Osteocyte (in vitro differentiated cells): ENCODE data around the gene DNER. TPM values are rescaled to one million over a fixed set of nuclear protein-coding genes. Genes with fewer than 3 reads are reported as not detected.
"Not testable (repeated sequence)": the region's sequence is repeated elsewhere in the genome, so short reads cannot be mapped to it uniquely, and the experiment has no call there.

ENCODE experiments used
- DNase-seq: peaks from one replicate; pipeline ENCODE4 v3.0.0; 2021; ENCODE audit warnings: mixed read lengths; ENCODE audit not compliant: unreplicated experiment; ENCODE audit errors: extremely low spot score
- H3K27ac Mint-ChIP-seq: one replicate; pipeline ENCODE4 v1.8.0; 2021; ENCODE audit warnings: mild to moderate bottlenecking, mixed read lengths; ENCODE audit not compliant: unreplicated experiment
- H3K27me3 Mint-ChIP-seq: one replicate; pipeline ENCODE4 v1.8.0; 2021; ENCODE audit warnings: mixed read lengths; ENCODE audit not compliant: unreplicated experiment
- H3K36me3 Mint-ChIP-seq: one replicate; pipeline ENCODE4 v1.8.0; 2021; ENCODE audit warnings: mixed read lengths; ENCODE audit not compliant: unreplicated experiment
- H3K4me1 Mint-ChIP-seq: one replicate; pipeline ENCODE4 v1.8.0; 2021; ENCODE audit warnings: mixed read lengths; ENCODE audit not compliant: unreplicated experiment
- H3K4me3 Mint-ChIP-seq: one replicate; pipeline ENCODE4 v1.8.0; 2021; ENCODE audit warnings: mild to moderate bottlenecking, moderate library complexity, mixed read lengths; ENCODE audit not compliant: unreplicated experiment
- H3K9me3 Mint-ChIP-seq: one replicate; pipeline ENCODE4 v1.8.0; 2021; ENCODE audit warnings: mixed read lengths; ENCODE audit not compliant: unreplicated experiment
- total RNA-seq: library from RNA; stranded (reverse); gene quantifications from 2 replicates; pipeline ENCODE4 v1.2.1, GENCODE V29; 2021
- TF ChIP-seq, protein P1 (sequence below): fragments of 200-600 bp; sonication (generic); IDR thresholded peaks from 2 replicates; pipeline ENCODE4 v1.5.0; 2021; ENCODE audit warnings: antibody characterized with exemption, mild to moderate bottlenecking, moderate library complexity

Gene DNER
- total RNA-seq, 1 donor from 2014 or later: 0.19 TPM

- Mint-ChIP-seq H3K4me1 (no peaks in the 10 kb centered on the region), H3K36me3 (no peaks in the 10 kb centered on the region), H3K27ac (no peak overlapping the region), H3K27me3 (peaks cover 19% of the 10 kb centered on the region), H3K4me3 (no peak overlapping the region), H3K9me3 (no peaks in the 10 kb centered on the region)
- no peak for DNase-seq
- TF ChIP-seq, protein P1, sequence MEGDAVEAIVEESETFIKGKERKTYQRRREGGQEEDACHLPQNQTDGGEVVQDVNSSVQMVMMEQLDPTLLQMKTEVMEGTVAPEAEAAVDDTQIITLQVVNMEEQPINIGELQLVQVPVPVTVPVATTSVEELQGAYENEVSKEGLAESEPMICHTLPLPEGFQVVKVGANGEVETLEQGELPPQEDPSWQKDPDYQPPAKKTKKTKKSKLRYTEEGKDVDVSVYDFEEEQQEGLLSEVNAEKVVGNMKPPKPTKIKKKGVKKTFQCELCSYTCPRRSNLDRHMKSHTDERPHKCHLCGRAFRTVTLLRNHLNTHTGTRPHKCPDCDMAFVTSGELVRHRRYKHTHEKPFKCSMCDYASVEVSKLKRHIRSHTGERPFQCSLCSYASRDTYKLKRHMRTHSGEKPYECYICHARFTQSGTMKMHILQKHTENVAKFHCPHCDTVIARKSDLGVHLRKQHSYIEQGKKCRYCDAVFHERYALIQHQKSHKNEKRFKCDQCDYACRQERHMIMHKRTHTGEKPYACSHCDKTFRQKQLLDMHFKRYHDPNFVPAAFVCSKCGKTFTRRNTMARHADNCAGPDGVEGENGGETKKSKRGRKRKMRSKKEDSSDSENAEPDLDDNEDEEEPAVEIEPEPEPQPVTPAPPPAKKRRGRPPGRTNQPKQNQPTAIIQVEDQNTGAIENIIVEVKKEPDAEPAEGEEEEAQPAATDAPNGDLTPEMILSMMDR: no peak
Measured at GRCh38 chr2:229703909-229704630, 10.3 kb downstream of the DNER start.

DNA sequence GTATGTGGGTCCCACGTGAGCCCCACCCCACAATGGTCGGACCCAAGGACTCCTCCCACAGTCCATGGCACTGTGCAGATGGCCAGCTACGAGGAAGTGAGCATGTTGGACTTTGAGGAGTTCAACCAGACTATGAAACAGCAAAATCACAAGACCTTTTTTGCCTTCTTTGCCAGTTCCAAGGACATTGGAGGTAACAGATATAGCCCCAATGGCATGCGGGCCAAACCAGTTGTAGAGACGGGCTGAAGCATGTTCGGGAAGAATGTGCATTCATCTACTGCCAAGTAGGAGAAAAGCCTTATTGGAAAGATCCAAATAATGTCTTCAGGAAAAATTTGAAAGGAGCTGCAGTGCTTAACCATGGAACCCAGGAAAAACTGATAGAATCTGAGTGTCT, 12.6 kb downstream of the DNER start:
- no peak overlapping the region for H3K4me3 Mint-ChIP-seq
- no peak overlapping the region for H3K27ac Mint-ChIP-seq

GRCh38 chr2:229701062-229701461, 13.3 kb downstream of the DNER start:
- Mint-ChIP-seq H3K36me3 (no peaks in the 10 kb centered on the region), H3K4me3 (no peak overlapping the region), H3K9me3 (no peaks in the 10 kb centered on the region), H3K27ac (no peak overlapping the region), H3K27me3 (peaks cover 10% of the 10 kb centered on the region), H3K4me1 (no peaks in the 10 kb centered on the region)
- no peak for DNase-seq
- TF ChIP-seq, protein P1: no peak

More for the DNA sequence above, 12.6 kb downstream of the DNER start:
- peak; percentile 38 for DNase-seq
- Mint-ChIP-seq H3K36me3 (no peaks in the 10 kb centered on the region), H3K4me1 (no peaks in the 10 kb centered on the region), H3K27me3 (peaks cover 10% of the 10 kb centered on the region), H3K9me3 (no peaks in the 10 kb centered on the region)
- TF ChIP-seq, protein P1: no peak

DNA sequence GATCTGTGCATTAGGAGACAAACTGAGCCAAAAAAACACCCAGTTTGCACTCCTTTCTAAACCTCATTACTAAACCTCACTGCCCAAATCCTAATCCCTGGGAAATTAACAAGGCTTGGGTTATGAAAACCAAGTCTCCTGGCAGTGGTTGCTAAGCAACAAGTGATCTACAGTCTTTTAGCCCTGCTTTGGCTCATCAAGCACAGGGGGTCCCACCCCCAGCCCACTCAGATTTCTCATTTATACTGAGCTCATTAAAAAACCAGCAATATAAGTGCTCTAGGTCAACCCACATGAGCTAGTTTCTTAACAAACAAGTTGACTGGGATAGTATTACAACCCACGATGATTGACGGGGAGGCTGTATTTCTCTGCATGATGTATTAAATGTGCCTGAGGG, 18.4 kb downstream of the DNER start:
- H3K36me3 Mint-ChIP-seq: no peaks in the 10 kb centered on the region
- H3K27ac Mint-ChIP-seq: no peak overlapping the region
- TF ChIP-seq, protein P1: no peak
- H3K4me3 Mint-ChIP-seq: no peak overlapping the region
- peak; percentile 32 for DNase-seq
- H3K9me3 Mint-ChIP-seq: no peaks in the 10 kb centered on the region
- no peaks in the 10 kb centered on the region for H3K27me3 Mint-ChIP-seq
- H3K4me1 Mint-ChIP-seq: no peaks in the 10 kb centered on the region

GRCh38 chr2:229693845-229694244, 20.5 kb downstream of the DNER start:
- not testable (repeated sequence) for H3K9me3 Mint-ChIP-seq, H3K27ac Mint-ChIP-seq, H3K36me3 Mint-ChIP-seq, H3K4me3 Mint-ChIP-seq, H3K27me3 Mint-ChIP-seq, H3K4me1 Mint-ChIP-seq
- DNase-seq: peak; percentile 66
